Kasumi-1 (cell line): ENCODE measurements around the gene PRRT1B.

Experiments
- DNase-seq, 2 experiments: peaks; one replicate each; lab custom pipeline; 2025; lab: John Stamatoyannopoulos, UW

The PRRT1B gene

DNA sequence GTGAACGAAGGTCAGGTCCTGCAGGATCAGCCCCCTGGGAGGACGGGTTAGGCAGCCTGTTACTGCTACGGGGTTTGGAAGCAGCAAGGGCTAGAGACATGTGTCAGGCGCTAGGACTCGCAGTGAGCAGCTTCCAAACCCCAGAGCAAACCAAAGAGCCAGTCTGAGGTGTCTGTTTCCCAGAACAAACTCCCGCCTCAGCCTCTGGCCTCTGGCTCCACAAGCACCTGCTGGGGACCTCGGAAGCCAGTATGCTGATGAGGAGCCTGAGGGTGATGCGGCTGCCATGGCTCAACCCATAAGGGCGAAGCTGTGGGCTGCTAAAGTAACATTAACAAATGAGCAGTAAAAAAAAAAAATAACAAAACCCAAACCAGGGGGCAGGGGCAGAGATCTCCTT, 35.0 kb downstream of the PRRT1B start:
- DNase-seq: no peak

DNA sequence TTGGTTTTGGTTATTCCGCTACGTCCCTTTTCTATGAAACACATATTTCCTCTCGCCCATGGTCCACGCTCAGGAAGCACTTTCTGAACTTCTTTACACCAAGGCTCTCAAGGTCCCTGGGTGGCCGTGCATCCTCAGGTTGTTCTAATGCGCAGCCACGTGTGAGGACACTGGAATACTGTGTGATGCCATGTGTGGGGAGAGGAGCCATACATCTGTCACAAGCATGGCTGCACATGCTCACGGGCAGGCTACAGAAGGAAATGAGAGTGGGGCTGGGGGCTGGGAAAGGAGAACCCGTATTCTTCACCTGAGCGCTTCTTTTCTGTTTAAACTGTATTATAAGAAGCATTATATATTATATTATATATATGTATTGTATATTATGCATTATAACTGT, 36.7 kb downstream of the PRRT1B start:
- DNase-seq: no peak

DNA sequence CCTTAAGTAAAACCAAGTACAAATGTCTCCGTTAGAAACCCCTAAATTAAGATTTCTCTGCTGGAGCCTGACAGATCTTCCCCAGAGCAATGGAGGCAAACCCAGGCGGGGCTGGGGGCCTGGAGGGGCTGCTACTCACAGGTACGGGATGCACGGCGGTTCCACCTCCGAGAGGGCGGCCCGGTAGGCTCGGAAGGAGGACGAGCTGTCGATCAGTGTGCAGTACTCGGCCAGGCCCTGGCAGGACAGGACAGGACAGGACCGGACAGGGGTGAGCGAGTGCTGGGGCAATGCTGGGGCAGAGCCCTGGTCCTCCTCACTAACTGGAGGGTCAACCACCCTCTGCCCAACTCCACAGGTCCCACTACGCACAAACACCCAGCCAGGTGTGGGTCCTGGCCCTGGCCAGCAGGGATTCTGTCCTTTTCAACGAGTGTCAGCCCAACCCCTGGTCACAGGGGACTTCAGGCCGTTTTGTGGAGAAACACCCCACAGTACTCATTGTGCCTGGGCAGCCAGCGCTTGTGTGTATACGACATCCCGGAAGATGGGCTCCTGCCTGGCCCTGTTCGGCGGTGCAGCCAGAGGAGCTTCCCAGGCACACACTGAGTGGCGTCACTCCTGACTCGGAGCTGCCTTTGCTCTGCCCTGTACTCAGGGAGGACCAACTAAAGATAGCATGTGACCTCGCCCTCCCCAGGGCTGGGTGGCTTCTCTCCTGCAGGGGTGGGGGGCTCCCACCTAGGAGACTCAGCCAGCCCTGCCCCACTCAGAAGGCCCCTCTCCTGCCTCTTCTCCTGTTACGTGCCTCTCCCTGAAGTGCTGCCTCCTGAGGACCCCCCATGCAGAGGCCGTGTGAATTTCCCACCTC, 37.4 kb downstream of the PRRT1B start:
- no peak for DNase-seq

DNA sequence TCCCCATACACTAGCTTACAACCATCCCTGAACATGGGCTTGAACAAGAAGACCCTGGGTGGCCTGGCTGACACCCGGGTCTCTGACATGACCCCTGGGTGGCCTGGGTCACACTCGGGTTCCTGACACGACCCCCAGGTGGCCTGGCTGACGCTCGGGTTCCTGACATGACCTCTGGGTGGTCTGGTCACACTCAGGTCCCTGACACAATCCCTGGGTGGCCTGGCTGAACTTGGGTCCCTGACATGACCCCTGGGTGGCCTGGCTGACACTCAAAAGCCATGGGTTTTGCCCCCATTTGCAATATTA, 38.0 kb downstream of the PRRT1B start:
- no peak for DNase-seq

DNA sequence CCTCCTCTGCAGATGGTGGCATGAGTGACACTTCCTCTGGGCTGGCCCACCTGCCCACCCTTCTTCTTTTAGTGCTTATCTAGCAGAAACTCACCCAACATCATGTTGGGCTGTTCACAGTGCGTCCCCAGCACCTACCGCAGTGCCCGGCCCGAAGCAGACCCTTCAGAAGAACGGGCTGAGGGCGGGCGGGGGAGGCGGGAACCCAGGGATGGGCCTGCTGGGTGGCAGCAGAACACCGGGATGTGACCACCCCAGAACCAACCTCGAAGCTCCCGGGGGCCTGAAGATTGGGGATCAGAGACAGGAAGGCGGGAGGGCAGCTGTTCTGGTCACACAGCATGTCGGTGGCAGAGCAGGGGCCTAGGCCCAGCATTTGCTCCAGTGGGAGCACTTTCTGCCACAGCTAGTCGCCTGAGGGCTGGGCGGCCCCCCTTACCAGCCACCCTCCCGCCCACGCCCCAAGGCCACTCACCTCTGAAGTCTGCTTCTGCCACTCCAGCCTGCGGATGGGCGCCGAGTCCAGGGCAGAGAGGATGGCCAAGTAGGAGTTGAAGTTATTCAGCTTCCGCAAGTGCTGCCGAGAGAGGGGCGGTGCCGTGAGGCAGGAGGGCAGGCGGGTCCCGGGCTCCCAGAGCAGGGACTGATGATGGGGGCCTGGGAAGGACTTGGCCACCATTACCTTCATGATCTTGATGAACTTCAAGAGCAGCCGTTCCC, 38.7 kb downstream of the PRRT1B start:
- DNase-seq: no peak

DNA sequence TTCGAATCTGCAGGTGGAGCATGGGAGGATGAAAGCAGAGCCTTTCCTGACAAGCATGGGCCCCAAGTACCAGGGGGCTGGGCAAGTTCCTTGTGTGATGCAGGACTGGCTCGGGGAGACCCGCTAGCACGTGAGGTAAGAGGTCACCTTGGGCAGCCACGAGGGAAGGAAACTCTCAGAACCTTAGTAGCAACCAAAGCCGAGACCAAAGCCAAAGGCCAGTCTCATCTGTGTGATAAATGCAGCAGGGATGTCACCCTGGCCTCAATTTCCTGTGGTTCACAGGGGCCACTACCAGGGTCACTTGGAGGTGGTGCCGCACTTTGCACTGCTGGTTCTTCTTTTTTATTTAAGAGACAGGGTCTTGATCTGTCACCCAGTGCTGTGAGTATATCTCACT, 39.5 kb downstream of the PRRT1B start:
- peak in 1 of 2 experiments; percentile 43 for DNase-seq

DNA sequence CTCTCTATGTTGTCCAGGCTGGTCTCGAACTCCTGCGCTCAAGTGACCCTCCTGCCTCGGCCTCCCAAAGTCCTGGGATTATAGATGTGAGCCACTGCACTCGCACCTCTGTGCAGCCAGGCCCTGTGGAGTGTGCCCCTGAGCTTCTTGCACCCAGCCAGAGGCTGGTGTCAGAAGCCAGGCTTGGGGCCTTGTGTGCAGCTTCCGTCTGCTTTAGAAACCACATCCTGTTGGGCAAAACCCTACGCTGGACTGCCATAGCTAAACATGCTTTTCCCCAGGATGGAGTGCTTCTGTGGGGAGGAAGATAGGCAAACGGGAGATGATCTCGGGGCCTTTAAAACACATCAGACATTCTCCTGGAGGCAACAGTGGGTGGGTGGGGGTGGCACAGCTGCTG, 40.1 kb downstream of the PRRT1B start:
- peak; percentile 90 to 94 for DNase-seq

DNA sequence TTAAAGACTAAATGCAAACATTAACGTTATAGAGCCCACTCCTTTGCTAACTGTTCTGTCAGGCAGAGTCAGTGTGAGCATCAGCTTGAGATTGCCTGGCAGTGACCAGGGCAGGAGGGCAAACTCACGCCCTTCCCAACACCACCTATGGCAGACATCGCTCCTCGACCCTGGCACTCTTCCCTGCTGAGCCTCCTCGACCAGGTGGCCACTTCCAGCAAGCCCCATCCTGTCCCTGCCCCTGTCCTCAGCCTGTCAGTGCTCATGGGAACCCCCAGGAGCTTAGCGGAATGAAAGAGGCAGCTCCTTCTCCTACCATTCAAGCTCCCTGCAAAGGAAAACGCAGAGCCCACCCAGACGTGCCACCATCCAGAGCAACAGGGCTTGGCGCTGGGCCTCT, 42.0 kb downstream of the PRRT1B start:
- no peak for DNase-seq

DNA sequence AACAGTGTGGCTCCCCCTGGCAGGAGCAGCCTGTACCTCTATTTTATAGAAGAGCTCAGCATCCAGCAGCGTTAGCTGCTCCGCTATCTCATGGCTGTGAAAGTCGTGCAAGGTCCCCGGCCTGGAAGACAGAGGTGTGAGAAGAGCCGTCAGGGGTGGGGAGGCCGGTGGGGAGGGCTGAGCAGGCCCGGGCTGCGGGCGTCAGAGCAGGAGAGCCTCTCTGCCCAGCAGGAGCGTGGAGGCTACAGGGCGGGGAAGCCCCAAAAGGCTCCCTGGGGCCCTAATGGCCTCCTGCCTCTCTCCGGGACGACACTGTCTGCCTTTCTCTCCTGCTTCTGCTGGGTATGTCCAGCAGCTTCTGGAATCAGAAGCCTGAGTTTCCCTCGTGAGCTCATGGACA, 42.6 kb downstream of the PRRT1B start:
- DNase-seq: no peak

DNA sequence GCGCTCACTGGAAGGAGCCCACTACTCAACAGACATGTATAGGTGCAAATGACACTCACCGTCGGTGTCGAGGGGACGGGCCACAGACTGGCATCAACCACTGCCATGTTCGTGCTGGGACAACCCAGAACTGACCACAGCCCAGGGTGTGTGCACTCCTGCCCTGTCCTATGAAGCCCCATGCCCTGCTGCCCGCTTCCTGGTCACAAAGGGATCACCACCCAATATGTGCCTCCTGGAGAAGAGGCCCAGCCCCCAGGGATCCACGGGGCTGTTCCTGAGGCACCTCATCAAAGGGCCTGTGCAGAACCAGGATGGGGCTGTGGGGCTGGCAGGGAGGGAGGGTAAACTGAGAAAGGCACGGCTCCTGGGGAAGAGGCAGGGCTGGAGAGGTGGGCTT, 43.1 kb downstream of the PRRT1B start:
- no peak for DNase-seq

DNA sequence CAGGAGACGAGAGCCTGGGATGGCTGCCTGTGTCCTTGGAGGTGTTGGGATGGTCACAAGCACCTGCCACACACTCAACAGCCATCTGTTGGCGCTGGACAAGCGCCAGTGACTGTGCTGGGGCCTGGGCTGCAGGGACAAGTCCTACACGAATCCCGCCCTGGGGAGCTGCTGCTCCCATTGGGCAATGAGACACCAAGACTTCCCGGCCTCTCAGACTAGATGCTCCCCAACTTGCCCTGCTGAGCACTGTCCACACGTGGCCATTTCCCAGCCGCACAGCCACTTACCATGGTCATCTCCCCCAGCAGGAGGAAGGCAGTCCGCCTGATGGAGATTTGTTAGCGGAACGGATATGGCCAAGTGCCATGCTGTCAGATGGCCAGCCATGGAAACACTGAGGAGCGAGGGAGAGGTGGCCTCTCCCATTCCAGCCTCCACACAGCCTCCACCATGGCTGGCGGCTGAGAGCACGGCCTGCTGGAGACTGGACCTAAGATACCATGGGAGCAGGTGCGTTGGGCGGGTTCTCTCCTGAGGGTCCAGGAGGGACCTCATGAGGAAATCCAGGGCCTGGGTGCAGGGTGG, 43.9 kb downstream of the PRRT1B start:
- no peak for DNase-seq

DNA sequence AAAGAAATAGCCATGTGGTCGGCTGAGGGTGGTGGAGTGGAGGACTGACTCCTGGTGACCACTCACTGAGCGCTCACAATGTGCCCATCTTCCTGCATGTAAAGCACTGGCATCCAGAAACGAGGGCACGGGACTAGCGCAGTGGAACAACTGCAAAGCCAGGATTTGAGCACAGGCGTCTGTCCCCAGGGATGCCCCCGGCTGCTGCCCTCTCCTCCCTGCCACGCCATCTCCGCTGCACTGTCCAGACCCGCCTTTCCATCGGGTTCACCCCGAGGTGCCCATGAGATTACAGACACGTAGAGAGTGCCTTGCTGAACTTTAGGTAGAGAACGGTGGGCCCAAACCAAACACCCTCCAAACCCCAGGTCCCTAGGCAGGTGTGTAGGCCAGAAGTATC, 44.7 kb downstream of the PRRT1B start:
- no peak for DNase-seq

DNA sequence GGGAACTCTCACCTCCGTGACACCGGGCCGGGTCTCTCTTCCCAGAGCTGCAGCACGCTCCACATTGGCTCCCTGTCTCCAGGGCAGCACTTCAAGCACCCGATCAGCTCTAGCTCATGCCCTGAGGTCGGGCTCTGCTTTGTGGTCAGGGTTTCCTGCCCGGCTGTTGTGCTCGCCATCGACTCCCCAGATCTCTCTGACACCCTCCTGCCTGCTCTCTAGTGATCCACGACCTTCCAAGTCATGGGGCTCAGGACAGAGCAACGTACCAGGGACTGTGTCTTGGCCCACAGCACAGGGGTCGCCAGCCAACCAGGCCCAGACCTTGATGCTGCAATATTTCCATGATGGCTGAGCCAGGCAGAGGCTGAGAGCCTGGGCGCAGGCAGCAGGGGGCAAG, 45.1 kb downstream of the PRRT1B start:
- peak; percentile 40 to 41 for DNase-seq

DNA sequence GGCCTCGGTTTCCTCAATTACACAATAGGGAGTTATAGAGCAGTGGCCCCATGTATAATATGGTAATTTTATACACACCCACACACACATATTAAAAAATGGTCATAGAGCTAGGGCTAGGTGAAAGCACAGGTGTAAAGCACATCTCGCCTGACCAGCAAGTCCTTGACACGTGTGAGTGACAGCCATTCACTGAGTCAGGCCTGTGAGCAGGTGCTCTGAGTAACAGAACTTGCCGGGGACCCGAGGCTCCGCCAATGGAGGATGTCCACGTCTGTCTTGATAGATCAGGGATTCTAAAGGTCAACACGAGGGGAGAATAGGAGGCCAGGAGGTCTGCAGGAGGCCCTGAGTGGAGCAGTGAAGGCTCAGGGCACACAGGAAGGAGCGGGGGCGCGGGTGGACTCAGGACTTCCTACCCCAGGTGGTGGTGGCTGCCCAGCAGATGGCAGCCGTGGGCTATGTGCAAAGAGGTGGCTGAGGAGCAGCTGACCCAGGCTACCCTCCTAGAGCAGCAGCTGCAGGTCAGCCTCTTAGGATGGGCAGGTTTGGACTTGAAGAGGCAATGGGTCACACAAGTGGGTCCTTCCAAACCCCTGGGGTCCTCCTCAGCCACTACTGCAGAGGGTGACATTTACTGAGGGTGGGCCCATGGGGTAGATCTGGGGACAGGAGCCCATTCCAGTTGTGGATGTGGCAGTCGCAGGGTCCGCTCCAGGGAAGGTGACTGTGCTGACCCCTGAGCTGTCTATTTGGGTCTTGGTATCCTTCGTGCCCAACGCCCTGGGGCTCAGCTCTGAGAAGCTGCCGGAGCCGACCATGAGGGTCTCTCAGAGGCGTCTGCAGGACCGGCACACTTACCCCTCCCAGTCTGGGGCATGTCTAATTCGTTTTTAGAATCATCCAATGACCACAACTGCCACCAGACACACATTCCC, 45.9 kb downstream of the PRRT1B start:
- peak; percentile 56 to 69 for DNase-seq

DNA sequence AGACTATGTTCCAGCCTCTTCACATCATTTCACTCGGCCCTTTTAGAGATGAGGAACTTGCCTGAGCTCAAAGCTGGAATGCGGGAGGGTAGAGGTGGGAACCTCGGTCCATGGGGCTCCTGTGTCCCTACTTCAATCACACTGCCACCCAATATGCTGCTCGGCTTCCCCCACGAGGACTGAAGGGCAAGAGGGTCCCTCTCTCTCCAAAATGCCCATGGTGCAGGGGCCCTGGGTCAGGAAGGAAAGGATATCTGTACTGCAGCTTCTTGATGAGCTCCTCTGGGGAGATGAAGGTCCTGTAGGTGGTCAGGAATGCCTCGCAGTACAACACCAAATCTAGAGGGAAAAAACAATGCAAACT, 46.5 kb downstream of the PRRT1B start:
- DNase-seq: no peak

DNA sequence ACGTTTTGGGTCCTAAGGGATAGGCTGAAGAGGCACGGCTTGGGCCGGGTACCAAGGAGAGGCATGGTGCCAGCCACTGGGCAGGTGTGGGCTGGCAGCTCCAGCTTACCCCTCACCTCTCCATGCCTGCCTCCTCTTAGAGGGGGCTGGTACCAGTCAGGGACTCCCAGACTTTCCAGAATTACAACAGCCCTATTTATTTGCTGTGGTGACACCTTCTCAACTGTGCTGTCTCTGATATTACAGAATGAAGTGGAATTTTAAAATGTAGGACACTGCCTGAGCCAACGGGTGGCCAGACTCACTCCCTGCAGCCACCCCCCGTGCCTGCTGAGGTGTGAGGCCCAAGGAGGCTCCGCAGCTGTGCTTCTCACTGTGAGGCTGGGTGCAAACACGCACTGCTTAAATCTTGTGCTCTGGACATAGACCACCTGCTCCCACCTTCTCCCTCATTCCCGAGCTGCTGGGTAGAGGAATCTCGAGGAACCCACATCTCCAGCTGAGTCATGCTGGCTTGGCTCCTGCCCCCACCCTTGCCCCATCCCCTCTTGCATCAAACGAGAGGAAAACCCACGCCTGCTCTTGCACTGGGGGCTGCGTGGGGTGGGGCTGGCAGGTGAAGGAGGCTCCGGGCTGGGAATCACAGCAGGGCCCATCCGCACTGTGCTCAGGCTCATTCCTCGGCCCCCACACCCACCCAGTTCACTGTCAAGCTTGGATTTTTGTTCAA, 47.9 kb downstream of the PRRT1B start:
- no peak for DNase-seq

DNA sequence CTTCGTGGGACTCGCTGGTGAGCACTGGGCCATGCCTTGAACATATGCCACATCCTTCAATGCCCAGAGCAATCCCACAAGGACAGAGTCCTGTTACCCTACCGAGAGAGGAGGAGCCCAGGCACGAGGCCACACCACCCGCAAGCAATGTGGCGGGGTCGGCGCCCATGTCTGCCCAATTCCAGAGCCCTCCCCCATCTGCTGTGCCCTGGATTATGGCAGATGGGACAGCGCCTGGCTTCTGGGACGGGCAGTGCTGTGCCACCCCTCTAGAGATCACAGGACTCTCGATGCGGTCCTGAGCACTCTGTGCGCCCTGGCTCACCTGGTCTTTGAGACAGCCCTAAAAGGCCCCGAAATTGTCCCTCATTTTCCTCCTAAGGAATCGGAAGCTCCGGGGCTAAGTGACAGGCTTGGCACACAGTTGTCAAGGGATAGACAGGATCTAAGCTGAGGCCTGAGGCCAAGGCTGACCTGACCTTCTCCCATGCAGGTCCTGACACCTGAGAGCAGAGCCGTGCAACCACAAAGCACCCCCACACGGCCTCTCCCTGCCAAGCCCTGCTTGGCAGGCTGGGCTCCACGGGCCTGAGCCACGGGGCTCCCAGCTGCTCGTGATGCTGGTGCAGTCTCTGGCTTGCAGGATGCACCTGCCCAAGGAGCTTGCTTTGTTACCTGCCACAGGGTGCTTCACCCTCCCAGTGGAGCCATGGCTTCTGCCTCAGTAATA, 48.8 kb downstream of the PRRT1B start:
- no peak for DNase-seq

DNA sequence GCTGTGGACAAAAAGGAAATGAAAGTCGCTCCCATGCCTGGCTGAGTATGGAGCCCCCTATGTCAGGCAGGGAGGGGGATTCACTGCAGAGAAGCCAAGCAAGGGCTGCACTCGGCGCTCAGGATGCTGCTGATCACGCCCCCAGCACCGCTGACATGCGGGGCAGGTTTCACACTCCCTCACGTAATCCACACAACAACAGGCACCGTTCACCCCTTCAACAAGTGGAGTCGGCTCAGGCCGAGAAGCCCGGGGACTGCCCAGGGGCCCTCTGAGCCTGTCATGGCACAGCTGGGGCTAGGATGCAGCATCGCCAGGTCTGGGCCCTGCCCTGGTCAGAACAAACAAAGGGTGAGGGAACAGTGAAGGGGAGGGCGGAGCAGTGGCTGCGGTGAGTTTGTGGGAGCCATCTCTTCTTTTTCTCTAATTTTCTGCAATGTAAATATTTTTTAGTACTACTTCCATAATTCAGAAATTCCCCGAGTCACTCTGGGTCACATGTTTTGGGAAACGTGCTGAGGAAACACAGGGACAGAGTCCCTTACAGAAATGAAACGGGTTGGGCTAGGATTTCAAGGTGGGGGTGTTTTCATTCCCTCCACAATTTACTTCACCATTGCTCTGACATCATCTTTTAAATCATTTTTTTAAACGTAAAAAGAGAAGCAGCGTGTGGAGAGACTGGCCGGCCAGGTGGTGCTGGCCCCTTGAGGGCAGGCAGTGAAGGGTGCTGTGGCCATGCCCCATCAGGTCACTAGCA, 49.8 kb downstream of the PRRT1B start:
- no peak for DNase-seq

DNA sequence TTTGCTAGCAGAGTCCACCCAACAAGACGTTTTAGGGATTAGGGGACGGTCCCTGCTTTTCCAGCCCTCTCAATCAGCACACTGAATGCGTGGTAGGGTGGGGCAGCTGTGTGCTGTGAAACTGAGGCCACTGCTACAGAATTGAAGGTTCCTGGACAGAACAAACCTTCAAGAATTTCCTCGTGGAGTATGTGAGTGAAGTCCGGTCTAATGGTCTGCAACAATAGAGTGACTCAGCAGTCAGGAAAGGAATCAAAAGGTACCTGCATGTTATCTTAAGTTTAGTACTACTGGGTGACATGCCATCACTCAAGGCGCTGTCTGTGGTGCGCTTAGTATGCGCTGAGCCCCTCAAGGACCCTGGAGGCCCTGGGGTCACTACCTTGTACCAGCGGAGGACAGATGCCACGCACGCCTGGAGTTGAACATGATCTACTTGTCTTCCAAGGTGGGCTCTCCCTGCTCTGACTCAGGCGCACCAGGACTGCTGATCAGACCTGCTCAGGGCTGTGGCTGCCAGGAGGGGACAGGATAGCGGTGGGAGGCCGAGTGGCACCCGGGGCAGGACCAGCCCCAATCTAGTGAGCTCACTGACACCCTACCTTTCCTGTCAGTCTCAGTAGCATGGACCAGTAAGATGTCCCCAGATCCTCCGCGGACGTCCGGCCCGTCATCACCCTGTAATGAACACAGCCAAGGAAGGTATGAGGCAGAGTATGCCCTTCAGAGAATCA, 50.5 kb downstream of the PRRT1B start:
- DNase-seq: no peak

DNA sequence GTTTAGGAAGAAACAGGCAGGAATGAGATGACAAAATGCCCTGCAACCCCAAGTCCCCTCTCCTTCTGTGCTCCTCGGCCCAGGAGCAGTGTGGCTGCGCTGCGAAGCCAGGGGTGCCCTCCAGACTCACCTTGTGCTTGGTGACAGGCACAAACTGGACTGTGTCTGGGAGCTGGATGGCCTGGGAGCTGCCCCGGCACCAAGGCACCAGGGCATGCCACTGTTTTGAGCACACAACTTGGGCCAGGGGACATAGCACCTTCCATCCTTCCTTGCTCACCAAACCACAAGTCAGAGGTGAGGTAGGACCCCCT, 51.1 kb downstream of the PRRT1B start:
- DNase-seq: no peak
